G401.6 (cell line): ENCODE data around the gene SMIM10L2A.
"Not testable (repeated sequence)": the region's sequence is repeated elsewhere in the genome, so short reads cannot be mapped to it uniquely, and the experiment has no call there.

ENCODE experiments used
- FAIRE-seq: peaks from 2 replicates; lab custom pipeline; 2012; peaks lifted over from hg19 to GRCh38; lab: Jason Lieb, UNC

Gene SMIM10L2A

DNA sequence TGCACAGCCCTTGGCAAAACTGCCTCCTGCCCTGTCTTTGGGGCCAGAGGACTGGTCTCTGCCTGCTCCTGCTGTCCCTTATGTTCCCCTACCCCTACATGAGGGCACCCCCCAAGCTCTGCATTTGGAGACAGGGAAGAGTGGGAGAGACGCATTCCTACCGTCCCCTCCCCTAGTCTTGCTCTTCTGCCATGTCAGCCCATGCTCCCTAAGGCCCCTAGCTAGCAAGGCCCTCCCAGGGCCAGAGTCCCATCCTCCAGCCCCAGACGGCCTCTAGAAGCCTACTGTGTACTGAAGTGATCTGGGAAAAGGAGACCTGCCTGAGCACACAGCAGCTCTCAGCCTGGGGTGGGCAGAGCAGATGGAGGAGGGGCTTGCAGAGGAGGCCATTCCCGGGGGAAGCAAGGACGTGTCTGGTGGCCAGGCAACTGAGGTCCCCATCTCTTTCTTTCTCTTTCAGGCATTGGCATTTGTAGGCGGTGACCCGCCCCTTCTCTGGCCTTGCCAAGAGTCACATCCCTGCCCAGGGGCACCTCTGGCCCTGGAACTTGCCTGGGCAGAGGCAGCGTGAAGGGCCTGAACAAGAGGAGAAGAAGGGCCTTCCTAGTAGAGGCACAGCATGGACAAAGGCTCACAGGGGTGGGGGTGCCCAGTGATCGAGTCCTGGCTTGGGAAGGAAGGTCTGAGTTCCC is 1.6 kb downstream of the SMIM10L2A start:
- FAIRE-seq: not testable (repeated sequence)

DNA sequence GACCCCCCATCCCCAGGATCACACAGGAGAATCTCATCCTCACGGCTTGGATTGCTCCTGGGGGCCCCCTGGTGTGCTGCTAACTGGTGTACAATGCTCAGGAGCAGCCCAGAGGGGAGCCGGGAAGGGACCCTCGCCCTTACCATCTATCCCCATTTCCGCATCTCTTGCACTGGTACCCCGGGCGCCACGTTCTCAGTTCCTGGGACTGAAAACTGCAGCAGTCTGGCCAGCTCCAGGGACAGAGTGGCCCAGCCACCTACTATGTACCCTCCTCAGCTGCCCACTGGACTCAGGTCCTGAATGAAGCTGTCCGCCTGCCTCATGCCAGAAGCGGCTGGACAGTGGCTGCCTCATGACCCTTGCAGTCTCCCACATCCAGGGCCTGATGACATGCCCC is 2.7 kb downstream of the SMIM10L2A start:
- FAIRE-seq: no peak

DNA sequence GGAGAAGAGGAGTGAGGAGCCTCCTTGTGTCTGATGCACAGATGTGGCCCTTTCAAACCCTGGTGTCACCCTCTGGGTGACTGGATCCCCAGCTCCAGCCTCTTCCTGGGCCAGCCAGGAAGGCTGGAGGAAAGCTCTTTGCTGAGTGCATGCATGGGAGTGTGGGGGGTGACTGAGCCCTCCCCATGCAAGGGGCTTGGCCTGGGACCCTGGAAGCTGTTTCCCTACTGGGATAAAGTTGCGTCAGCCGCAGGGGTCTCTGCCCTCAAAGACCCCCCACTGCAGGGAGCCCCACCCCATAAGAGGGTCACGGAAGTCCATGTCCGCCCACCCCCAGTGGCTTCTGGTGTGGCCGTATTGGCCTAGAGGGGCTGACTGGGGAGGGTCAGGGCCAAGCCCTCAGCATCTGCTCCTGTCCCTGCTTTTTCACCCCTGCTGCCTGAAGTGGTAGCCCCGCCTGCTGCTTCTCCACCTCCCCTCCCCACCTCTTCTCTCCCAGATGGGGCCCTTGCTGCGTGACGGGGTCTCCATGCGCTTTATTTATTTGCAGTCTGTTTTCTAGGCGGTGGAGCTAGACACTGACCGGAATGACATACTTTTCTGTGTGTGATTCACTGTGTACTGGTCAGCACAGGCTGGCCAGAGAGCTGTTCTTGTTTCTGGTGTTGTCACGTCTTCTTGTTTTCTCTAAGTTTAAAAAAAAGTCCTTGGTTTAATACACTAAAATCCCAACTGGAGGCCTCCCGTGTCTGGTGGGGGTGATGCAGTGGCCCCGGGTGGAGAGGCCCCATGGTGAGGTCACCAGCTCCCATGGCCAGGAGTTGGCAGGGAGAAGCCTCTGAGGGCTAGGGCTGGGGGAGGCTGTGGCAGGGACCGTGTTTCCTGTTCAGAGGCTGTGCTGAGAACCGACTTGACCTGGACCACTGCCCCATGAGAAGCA is 3.6 kb downstream of the SMIM10L2A start:
- no peak for FAIRE-seq

DNA sequence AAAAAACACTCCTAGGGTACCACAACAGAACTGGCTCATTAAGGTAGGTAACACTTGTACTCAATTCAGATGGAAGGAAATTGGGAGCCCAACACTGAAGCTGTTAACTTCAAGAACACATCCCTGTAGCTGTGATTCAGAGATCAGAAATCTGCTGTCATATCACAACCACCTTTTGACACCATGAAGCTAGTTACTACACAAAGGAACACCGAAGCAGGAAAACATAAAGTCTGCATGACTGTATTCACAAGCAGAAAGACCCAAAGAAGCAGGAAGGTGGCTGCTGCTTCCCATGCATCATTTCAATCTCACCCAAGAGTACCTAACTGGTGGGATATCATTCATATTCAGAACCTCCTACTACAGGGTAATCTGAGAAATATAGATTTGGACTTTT is 7.7 kb downstream of the SMIM10L2A start:
- FAIRE-seq: no peak

DNA sequence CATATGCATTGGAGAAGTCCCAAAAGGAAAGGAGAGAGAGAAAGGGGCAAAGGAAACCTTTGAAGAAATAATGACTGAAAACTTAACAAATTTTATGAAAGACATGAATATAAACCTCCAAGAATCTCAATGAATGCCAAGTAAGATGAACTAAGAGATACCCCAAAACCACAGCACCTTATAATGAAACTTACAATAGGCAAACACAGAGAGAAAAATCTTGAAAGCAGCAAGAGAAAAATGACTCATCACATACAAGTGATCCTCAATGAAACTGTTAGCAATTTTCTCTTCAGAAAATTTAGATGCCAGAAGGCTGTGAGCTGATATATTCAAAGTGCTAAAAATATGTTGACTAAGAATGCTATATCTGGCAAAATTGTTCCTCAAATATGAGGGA is 10.1 kb downstream of the SMIM10L2A start:
- no peak for FAIRE-seq

DNA sequence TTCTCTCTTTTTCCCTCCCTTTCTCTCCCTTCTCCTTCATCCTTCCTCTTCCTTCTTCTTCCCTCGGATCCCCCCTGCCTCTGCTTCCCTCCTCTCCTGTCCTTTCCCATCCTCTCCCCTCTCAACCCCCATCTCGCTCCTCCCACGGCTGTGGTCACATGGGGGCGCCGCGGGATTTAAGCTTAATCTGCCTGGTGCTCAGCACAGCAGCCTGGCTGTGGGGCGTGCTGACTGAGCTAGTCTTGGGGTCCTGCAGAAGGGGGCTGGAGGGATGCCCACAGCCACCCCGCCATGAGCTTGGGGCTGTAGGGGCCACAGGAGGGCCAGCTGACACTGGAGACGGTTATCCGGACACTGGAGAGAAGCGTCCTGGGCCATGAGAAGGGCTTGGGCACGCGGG is 10.7 kb downstream of the SMIM10L2A start:
- no peak for FAIRE-seq

DNA sequence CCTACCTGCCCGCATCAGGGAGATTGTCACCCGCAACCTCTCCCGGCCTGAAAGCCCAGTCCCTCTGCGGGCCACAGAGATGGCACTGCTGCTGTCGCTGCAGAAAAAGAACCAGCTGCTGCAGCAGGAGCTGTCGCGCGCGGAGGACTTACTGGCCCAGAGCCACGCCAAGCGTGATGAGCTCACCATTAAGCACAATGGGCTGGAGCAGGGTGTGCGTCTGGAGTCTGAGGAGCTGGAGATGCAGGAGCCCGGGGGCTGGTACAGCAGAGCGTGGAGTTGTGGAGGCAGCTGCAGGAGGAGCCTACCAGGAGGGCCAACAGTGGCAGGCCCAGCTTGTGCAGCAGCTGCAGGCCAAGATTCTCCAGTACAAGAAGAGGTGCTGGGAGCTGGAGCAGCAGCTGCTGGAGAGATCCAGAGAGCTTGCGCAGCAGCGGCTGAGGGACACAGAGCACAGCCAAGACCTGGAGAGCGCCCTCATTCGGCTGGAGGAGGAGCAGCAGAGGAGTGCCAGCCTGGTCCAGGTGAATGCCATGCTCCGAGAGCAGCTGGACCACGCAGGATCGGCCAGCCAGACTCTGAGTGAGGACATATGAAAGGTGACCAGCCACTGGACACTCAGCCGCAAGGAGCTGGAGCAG is 11.3 kb downstream of the SMIM10L2A start:
- no peak for FAIRE-seq

DNA sequence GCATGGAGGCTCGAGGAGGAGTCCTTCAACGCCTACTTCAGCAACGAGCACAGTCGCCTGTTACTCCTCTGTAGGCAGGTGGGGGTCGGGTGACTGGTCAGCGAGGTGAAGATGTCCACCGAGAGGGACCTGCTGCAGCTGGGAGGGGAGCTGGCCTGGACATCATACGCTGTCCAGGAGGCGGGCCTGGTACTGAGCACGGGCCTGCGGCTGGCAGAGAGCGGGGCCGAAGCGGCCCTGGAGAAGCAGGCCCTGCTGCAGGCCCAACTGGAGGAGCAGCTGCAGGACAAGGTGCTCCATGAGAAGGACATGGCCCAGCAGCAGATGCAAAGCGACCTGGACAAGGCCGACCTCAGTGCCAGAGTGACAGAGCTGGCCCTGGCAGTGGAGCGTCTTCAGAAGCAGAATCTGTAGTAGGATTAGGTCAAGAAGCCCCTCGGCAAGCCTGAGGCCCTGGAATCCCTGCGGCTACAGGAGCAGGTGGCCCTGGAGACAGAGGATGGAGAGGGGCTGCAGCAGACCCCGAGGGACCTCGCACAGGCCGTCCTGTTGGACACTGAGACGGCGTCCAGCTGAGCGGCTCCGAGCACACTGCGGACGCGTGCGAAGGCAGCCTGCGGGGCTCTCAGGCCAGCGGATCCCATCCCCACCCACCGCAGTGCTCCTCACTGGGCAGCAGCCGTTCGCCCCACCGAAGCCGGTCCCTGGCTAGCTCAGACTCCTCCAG is 11.9 kb downstream of the SMIM10L2A start:
- no peak for FAIRE-seq

DNA sequence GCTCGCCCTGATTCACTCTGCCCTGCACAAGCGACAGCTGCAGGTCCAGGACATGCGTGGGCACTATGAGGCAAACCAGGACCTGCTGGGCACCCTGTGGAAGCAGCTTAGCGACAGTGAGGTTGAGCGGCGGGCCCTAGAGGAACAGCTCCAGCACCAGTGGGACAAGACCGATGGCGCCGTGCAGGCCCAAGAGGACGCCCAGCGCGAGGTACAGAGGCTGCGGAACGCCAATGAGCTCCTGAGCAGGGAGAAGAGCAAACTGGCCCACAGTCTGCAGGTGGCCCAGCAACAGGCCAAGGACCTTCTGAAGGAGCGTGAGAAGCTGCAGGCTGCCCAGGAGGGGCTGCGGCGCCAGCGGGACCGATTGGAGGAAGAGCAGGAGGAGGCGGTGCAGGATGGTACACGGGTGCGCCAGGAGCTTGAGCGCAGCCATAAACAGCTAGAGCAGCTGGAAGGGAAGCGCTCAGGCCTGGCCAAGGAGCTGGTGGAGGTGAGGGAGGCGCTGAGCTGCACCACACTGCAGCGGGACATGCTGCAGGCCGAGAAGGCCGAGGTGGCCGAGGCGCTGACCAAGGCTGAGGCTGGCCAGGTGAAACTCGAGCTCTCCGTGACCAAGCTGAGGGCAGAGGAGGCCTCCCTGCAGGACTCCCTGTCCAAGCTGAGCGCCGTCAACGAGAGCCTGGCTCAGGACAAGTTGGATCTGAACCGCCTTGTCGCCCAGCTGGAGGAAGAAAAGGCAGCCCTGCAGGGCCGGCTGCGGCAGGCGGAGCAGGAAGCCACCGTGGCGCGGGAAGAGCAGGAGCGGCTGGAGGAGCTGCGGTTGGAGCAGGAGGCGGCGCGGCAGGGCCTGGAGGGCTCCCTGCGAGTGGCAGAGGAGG is 12.8 kb downstream of the SMIM10L2A start:
- no peak for FAIRE-seq

DNA sequence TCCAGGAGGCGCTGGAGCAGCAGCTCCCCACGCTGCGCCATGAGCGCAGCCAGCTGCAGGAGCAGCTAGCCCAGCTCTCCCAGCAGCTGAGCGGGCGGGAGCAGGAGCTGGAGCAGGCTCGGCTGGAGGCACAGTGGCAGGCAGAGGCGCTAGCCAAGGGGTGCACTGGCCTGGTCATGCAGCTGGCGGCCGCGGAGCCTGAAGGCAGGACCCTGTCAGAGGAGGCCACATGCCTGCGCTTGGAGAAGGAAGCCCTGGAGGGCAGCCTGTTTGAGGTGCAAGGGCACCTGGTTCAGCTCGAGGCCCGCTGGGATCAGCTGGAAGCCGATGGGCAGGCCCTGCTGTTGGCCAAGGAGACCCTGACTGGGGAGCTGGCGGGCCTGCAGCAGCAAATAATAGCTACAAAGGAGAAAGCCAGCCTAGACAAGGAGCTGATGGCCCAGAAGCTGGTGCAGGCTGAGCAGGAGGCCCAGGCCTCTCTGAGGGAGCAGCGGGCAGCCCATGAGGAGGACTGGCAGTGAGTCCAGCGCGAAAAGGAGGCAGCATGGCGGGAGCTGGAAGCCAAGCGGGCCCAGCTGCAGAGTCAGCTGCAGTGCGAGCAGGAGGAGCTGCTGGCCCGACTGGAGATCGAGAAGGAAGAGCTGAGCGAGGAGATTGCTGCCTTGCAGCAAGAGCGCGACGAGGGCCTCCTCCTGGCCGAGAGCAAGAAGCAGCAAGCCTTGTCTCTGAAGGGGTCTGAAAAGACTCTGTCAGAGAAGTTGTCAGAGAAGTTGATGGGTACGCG is 13.6 kb downstream of the SMIM10L2A start:
- no peak for FAIRE-seq

DNA sequence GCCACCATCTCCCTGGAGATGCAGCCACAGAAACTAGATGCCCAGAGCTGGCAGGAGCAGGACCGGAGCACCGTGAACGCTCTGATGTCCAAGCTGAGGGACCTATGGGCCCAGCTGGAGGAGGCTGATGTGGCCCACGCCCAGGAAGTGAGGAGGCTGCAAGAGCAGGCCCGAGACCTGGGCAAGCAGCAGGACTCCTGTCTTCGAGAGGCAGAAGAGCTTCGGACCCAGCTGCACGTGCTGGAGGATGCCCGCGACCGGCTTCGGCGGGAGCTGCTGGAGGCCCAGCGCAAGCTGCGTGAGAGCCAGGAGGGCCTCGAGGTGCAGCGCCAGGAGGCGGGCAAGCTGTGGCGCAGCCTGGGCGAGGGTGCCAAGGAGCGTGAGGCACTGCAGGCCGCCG is 14.2 kb downstream of the SMIM10L2A start:
- FAIRE-seq: no peak

DNA sequence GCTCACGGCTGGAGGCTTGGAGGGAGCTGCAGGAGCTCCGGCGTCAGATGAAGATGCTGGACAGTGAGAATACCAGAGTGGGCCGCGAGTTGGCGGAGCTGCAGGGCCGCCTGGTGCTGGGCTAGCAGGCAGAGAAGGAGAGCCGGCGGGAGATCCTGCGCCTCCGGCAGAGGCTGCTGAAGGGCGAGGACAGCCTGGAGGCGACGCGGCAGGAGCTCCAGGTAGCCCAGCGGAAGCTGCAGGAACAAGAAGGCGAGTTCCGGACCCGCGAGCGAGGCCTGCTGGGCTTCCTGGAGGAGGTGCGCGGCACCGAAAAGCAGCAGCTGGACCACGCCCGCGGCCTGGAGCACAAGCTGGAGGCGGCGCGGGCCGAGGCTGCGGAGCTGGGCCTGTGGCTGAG is 14.7 kb downstream of the SMIM10L2A start:
- FAIRE-seq: no peak

DNA sequence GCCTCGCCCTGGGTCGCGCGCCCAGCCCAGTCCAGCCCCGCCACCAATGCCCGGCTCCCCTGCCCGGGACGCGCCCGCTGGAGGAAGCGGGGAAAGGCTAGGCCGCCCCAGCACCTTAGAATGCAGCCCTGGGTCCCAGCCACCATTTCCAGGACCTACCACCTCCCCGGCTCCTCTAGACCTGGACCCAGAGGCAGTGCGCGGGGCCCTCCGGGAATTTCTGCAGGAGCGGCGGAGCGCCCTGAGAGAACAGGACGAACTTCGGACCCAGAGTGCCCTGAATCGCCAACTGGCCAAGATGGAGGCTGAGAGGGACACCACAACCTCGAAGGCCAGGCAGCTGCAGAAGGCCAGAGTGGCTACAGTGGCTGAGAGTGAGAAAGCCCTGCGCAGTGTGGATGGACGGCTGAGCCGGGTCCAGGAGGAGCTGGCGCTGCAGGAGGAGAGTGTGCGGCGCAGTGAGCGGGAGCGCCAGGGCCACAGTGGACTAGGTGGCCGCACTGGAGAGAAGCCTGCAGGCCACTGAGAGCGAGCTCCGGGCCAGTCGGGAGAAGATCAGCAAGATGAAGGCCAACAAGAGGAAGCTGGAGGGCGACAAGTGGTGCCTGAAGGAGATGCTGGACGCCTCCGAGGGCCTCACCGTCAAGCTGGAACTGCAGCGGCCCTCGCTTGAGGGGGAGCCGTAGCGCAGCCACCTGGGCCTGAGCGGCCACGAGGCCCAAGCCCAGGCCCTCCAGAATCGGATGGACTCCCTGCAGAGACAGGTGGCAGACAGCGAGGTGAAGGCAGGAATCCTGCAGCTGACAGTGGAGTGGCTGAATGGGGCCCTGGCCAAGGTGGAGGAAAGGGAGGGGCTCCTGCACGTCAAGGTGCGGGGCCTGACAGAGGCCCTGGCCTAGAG is 15.5 kb downstream of the SMIM10L2A start:
- no peak for FAIRE-seq

DNA sequence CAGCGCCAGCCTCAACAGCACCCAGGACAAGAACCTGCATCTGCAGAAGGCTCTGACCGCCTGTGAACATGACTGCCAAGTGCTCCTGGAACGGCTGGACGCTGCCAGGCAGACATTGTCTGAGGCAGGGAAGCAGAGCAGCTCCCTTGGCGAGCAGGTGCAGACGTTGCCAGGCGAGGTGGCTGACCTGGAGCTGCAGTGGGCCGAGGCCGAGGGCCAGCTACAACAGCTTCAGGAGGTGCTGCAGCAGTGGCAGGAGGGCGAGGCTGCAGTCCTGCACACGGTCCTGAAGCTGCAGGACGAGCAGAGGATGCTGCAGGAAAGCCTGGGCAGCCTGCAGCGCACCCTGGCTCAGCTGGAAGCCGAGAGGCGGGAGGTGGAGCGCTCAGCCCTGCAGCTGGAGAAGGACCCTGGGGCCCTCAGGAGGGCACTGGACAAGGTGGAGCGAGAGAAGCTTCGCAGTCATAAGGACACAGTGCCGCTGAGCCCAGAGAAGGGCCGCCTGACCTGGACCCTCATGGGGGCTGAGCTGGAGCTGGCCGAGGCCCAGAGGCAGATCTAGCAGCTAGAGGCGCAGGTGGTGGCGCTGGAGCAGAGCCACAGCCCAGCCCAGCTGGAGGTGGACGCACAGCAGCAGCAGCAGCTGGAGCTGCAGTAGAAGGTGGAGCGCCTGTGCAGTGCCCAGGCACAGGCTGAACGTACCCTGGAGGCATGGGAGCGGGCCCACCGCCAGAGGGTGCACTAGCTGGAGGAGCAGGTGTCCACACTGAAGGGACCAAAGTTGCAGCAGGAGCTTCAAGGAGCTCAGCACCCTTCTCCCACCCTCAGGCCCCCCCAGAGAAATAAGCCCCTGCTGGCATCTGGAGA is 16.4 kb downstream of the SMIM10L2A start:
- no peak for FAIRE-seq

DNA sequence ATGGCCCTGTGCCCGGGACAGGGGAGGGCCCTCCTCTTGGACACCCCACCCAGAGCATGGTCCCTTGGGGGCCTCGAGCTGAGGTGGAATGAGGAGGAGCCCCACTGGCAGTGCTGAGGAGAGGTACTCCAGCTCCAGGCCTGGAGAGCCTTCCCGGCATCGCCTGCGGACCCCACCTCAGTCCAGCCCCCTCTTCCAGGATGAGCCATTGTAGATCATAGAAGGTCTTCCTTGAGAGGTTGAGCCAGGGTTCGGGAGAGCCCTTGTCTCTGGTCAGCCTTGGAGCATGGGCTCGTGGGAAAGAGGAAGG is 16.9 kb downstream of the SMIM10L2A start:
- no peak for FAIRE-seq

DNA sequence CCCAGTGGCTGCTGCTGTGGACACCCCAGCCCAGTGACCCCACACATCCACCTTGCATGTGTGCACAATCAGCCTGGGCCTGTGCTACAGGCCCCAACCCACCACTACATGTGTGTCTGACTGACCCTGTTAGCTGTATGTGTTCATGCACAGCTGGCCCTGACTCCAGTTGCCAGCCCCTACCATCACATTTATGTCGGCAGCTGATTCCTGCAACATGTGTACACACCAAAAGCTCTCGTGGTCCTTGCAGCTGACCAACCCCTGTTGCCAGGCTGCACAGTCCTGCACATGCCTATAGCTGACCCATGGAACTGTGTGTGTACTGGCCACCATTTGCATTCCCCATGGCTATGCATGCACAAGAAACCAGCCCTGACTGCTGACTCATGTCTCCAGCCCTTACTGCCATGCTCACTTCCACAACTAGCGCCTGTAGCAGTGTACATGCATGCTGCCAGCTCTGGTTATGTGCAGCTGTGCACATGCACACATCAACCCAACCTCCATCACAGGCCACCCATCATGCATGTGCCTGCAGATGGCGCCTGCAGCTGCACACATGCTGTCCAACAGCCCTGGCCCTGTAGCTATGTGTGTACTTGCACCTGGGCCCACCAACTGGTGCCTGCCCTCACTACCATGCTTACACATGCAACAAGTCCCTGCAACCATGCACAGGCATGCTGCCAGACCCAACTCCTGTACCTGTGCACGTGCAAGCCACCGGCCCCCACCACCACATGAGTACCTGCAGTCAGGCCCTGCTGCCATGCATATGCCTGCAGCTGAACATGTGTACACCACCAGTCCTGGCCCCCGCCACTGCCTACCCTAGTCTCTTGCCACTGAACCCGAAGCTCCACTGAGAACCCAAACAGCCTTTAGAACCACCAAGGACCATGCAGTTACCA is 28.1 kb downstream of the SMIM10L2A start:
- FAIRE-seq: no peak

DNA sequence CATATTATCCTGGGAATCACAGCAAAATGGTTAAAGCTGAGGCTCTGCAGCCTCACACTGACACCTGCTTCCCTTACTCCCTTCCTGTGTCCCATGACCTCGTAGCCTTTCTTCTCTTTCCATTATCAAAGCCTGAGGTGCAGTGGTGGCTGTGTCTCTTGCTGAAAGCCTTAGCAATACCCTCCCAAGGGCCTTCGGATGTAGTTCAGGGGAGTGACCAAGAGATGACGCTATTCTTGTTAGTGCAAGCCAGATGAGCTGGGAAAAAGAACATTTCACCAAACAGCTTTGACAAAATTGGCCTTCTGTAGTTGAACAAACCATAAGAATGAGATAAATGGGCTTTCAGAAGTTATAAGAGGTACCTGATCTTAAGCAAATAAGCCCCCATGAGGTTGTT is 31.6 kb downstream of the SMIM10L2A start:
- FAIRE-seq: no peak

DNA sequence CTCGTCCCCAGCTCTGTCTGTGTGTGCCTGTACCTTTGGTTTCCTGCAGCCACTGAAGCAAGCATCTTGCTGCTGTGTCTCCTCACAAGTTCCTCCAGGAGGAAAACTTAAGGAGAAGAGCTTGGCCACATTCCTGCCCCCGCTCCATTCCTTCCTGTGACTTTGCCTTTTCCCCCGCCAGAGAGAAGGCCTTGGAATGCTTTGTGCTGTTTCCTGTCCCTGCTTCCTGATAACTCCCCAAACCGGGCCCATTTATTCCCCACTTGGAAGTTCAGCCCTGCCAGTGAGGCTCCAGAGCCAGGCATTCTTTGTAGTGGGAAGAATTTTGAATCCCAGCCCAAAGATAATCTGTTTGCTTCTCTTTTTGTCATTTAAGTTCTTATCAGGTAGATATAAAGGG is 33.1 kb downstream of the SMIM10L2A start:
- no peak for FAIRE-seq
